Measurements from ENCODE around the gene MAPK10. TPM values are rescaled to one million over a fixed set of nuclear protein-coding genes. Genes with fewer than 3 reads are reported as not detected.

MAPK10 gene
- total RNA-seq, 5 donors from 2014 or later (not counting 1 experiment from before 2014, with no cell fraction given), result 0.07 to 0.35 TPM; not detected in 3

DNA sequence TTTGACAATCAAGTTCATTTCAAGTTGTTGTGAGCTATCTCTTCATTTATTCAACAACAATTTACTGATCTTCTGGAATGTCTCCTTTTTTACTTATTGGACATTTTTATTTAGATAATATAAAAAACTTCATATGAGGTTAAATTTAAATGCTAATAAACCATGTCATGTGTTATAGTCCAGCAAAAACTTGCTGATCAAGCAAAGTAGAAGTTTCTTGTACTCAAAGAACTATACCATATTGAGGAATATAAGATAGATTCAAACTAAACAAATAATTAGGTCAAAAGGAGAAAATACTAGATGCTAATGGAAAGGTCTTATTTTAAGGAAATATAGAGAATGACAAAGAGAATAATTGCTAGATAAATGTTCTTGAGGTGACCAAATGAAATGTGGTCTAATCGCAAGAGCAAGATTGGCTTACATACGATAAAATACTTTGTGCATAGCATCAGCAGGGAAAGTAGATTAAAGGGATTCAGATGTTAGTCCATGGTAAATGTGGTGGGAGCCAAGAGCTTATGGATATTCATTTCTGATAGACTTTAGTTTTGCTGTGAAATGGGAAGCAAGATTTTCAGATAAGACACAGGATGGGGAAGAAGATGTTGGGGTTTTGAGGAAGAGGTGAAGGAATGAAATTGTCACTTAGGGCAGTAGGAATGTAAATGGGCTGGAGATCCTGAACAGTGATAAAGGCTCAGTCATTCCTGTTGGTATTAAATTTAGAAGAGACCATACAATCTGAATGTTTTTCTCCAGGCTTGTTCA lies 229.5 kb downstream of the MAPK10 start:
- H3K4me1 ChIP-seq (ENCODE audit: control insufficient read depth in 1 of 2, extremely low read depth in 1 of 2, insufficient read depth in 2 of 2, low read length in 2 of 2), result no peaks in the 10 kb centered on the region
- H3K27me3 ChIP-seq (replicated peaks in 1 of 2; ENCODE audit: control insufficient read depth in 2 of 2, extremely low read depth in 1 of 2, insufficient read depth in 2 of 2, low read length in 1 of 2), result no peaks in the 10 kb centered on the region
- ChIA-PET POLR2A (no interaction called here), CTCF (interaction anchor here in 1 of 2 donors (1.2 kb wide), 1 partner anchor 11 kb away, joined by 3 read pairs; no protein-coding TSS in a partner anchor)
- no peak overlapping the region for H3K27ac ChIP-seq (ENCODE audit: low read length)
- no peak overlapping the region for H3K4me3 ChIP-seq (ENCODE audit: control insufficient read depth in 1 of 2, extremely low read depth in 1 of 2, low read length in 1 of 2)
- H3K36me3 Mint-ChIP-seq, result no peaks in the 10 kb centered on the region
- H3K9me3 ChIP-seq, result no peaks in the 10 kb centered on the region
- H3K36me3 ChIP-seq (ENCODE audit: control insufficient read depth in 2 of 2, extremely low read depth in 1 of 2, insufficient read depth in 1 of 2, low read length in 1 of 2), result no peaks in the 10 kb centered on the region
- 90% methylated on average over 2 of the region's 2 CpGs for WGBS (ENCODE audit: insufficient coverage)
- no peak overlapping the region for H3K27ac Mint-ChIP-seq
- no peaks in the 10 kb centered on the region for H3K27me3 Mint-ChIP-seq
- no peak overlapping the region for H3K4me3 Mint-ChIP-seq
- no peaks in the 10 kb centered on the region for H3K4me1 Mint-ChIP-seq
- ATAC-seq (replicated peaks in 1 of 4), result no peak
- DNase-seq, result no peak
- peaks cover 0 to 5% (median 0%) of the 10 kb centered on the region in 3 donors for H3K9me3 Mint-ChIP-seq

GRCh38 chr4:86129546-86129945 lies 230.3 kb downstream of the MAPK10 start:
- ATAC-seq (replicated peaks in 1 of 4) (no peak), DNase-seq (no peak)
- ChIA-PET CTCF (interaction anchor here in 1 of 2 donors (1.2 kb wide), 1 partner anchor 12 kb away, joined by 3 read pairs; no protein-coding TSS in a partner anchor), POLR2A (no interaction called here)
- no peaks in the 10 kb centered on the region for H3K36me3 Mint-ChIP-seq
- H3K27ac Mint-ChIP-seq, result no peak overlapping the region
- no peaks in the 10 kb centered on the region for H3K27me3 Mint-ChIP-seq
- Histone ChIP-seq H3K36me3 (ENCODE audit: control insufficient read depth in 2 of 2, extremely low read depth in 1 of 2, insufficient read depth in 1 of 2, low read length in 1 of 2) (no peaks in the 10 kb centered on the region), H3K27ac (ENCODE audit: low read length) (no peak overlapping the region), H3K9me3 (no peaks in the 10 kb centered on the region), H3K4me1 (ENCODE audit: control insufficient read depth in 1 of 2, extremely low read depth in 1 of 2, insufficient read depth in 2 of 2, low read length in 2 of 2) (no peaks in the 10 kb centered on the region), H3K4me3 (ENCODE audit: control insufficient read depth in 1 of 2, extremely low read depth in 1 of 2, low read length in 1 of 2) (no peak overlapping the region), H3K27me3 (replicated peaks in 1 of 2; ENCODE audit: control insufficient read depth in 2 of 2, extremely low read depth in 1 of 2, insufficient read depth in 2 of 2, low read length in 1 of 2) (no peaks in the 10 kb centered on the region)
- H3K4me1 Mint-ChIP-seq, result no peaks in the 10 kb centered on the region
- peaks cover 0 to 5% (median 0%) of the 10 kb centered on the region in 3 donors for H3K9me3 Mint-ChIP-seq
- no peak overlapping the region for H3K4me3 Mint-ChIP-seq
- WGBS (ENCODE audit: insufficient coverage), result no CpG with 5 or more reads among the region's 2 CpGs

DNA sequence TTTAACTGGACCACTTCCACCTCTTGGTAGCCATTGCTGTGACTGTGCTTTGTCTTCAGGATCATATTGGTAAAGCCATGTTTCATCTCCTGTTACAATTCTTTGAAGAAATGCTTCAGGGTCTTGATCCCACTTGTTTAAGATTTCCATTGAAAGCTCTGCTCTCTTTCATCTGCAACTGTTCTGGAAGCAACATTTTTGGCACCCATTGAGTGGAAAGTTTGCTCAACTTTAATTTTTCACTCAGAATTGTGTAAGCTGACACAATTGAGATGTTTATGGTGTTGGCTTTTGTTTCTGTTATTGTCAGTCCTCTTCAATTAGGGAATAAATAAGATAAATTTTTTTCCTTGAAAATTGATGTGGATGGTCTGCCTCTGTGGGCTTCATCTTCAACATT lies 237.4 kb downstream of the MAPK10 start:
- Histone ChIP-seq H3K4me1 (ENCODE audit: control insufficient read depth in 1 of 2, extremely low read depth in 1 of 2, insufficient read depth in 2 of 2, low read length in 2 of 2) (no peaks in the 10 kb centered on the region), H3K27me3 (replicated peaks in 1 of 2; ENCODE audit: control insufficient read depth in 2 of 2, extremely low read depth in 1 of 2, insufficient read depth in 2 of 2, low read length in 1 of 2) (no peaks in the 10 kb centered on the region), H3K9me3 (no peaks in the 10 kb centered on the region), H3K36me3 (ENCODE audit: control insufficient read depth in 2 of 2, extremely low read depth in 1 of 2, insufficient read depth in 1 of 2, low read length in 1 of 2) (no peaks in the 10 kb centered on the region), H3K27ac (ENCODE audit: low read length) (no peak overlapping the region), H3K4me3 (ENCODE audit: control insufficient read depth in 1 of 2, extremely low read depth in 1 of 2, low read length in 1 of 2) (no peak overlapping the region)
- no peak overlapping the region for H3K4me3 Mint-ChIP-seq
- ChIA-PET CTCF (no interaction called here), POLR2A (no interaction called here)
- no peaks in the 10 kb centered on the region for H3K36me3 Mint-ChIP-seq
- H3K4me1 Mint-ChIP-seq, result no peaks in the 10 kb centered on the region
- H3K27me3 Mint-ChIP-seq, result no peaks in the 10 kb centered on the region
- DNase-seq, result no peak
- peaks cover 0 to 8% (median 0%) of the 10 kb centered on the region in 3 donors for H3K9me3 Mint-ChIP-seq
- no peak overlapping the region for H3K27ac Mint-ChIP-seq
- ATAC-seq (replicated peaks in 1 of 4), result no peak

DNA sequence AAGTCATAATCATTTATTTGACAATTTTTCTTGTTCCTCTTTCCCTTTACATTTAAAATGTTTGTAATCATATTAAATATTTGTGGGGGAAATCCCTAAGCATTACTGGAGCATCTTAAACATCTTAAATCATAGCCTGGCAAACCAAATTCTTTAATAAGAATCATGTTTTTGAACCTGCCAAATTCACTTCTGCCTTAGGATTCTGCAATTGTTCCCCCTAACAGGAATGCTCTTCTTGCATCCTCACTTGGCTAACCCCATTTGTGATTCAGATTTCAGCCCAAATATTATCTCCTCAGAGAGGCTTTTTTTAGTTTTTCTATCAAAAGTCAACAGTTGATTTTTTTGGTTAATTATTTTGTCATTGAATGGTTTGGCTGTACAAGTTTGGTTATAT lies 241.1 kb downstream of the MAPK10 start:
- H3K27ac Mint-ChIP-seq, result no peak overlapping the region
- H3K4me3 Mint-ChIP-seq, result no peak overlapping the region
- no peaks in the 10 kb centered on the region for H3K36me3 Mint-ChIP-seq
- Histone ChIP-seq H3K4me1 (ENCODE audit: control insufficient read depth in 1 of 2, extremely low read depth in 1 of 2, insufficient read depth in 2 of 2, low read length in 2 of 2) (no peaks in the 10 kb centered on the region), H3K4me3 (ENCODE audit: control insufficient read depth in 1 of 2, extremely low read depth in 1 of 2, low read length in 1 of 2) (no peak overlapping the region), H3K27ac (ENCODE audit: low read length) (no peak overlapping the region), H3K27me3 (replicated peaks in 1 of 2; ENCODE audit: control insufficient read depth in 2 of 2, extremely low read depth in 1 of 2, insufficient read depth in 2 of 2, low read length in 1 of 2) (no peaks in the 10 kb centered on the region), H3K36me3 (ENCODE audit: control insufficient read depth in 2 of 2, extremely low read depth in 1 of 2, insufficient read depth in 1 of 2, low read length in 1 of 2) (no peaks in the 10 kb centered on the region), H3K9me3 (no peaks in the 10 kb centered on the region)
- no peak for ATAC-seq (replicated peaks in 1 of 4)
- peaks cover 0 to 10% (median 5%) of the 10 kb centered on the region in 3 donors for H3K9me3 Mint-ChIP-seq
- CTCF ChIA-PET, result no interaction called here
- H3K4me1 Mint-ChIP-seq, result no peaks in the 10 kb centered on the region
- H3K27me3 Mint-ChIP-seq, result no peaks in the 10 kb centered on the region
- DNase-seq, result no peak
- POLR2A ChIA-PET, result interaction anchor here in 1 of 2 donors (0.7 kb wide), 1 partner anchor 14 kb away, joined by 11 read pairs; no protein-coding TSS in a partner anchor

DNA sequence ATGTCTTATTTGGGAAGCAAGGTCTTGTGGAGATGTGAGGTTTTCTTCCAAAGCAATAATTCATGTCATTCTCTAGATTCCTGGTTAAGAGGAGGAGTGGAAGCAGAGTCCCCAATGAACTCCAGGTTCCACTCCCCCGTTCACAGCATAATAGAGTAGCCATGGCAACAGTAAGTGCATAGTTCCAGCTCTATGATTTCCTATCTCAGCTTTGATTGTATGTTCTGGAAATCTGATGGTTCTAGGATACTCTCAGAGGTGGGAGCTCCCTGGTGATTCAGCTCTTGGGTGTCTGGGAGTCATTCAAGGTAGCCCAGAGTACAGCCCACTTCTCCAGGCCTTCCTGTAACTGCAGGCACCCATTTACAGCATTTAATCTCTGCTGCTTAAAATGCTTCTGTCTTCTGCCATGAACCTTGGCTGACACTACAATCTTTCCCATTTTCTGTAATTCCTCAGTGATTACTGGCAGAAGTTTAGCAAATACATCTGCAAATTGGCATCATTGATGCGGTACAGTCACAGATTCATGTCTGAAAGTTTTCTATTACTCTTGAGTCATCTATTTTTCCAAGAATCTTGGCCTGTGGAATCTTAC lies 242.0 kb downstream of the MAPK10 start:
- WGBS (ENCODE audit: insufficient coverage), result no CpG with 5 or more reads among the region's 2 CpGs
- POLR2A ChIA-PET, result no interaction called here
- Histone ChIP-seq H3K27me3 (replicated peaks in 1 of 2; ENCODE audit: control insufficient read depth in 2 of 2, extremely low read depth in 1 of 2, insufficient read depth in 2 of 2, low read length in 1 of 2) (no peaks in the 10 kb centered on the region), H3K4me1 (ENCODE audit: control insufficient read depth in 1 of 2, extremely low read depth in 1 of 2, insufficient read depth in 2 of 2, low read length in 2 of 2) (no peaks in the 10 kb centered on the region), H3K27ac (ENCODE audit: low read length) (no peak overlapping the region), H3K36me3 (ENCODE audit: control insufficient read depth in 2 of 2, extremely low read depth in 1 of 2, insufficient read depth in 1 of 2, low read length in 1 of 2) (no peaks in the 10 kb centered on the region), H3K9me3 (no peaks in the 10 kb centered on the region), H3K4me3 (ENCODE audit: control insufficient read depth in 1 of 2, extremely low read depth in 1 of 2, low read length in 1 of 2) (no peak overlapping the region)
- CTCF ChIA-PET, result no interaction called here
- Mint-ChIP-seq H3K27me3 (no peaks in the 10 kb centered on the region), H3K36me3 (no peaks in the 10 kb centered on the region), H3K27ac (no peak overlapping the region), H3K4me3 (no peak overlapping the region), H3K9me3 (peaks cover 4 to 11% (median 4%) of the 10 kb centered on the region in 3 donors), H3K4me1 (no peaks in the 10 kb centered on the region)
- no peak for DNase-seq
- no peak for ATAC-seq (replicated peaks in 1 of 4)

DNA sequence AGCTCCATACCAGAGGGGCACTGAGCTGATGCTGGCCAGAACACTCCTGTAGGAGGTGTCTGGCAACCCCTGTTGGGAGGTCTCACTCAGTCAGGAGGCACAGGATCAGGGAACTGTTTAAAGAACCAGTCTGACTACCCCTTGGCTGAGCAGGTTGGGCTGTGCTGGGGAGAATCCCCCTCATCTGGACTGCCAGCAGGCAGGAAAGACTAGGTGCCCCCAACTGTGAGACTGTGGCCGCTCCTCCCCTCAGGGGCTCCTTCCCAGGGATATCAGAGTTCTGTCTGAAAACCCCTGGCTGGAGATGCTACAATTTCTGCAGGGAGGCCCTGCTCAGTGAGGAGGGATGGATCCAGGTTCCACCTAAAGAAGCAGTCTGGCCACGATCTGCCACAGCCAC lies 245.3 kb downstream of the MAPK10 start:
- ChIA-PET CTCF (no interaction called here), POLR2A (no interaction called here)
- Histone ChIP-seq H3K27me3 (replicated peaks in 1 of 2; ENCODE audit: control insufficient read depth in 2 of 2, extremely low read depth in 1 of 2, insufficient read depth in 2 of 2, low read length in 1 of 2) (no peaks in the 10 kb centered on the region), H3K4me3 (ENCODE audit: control insufficient read depth in 1 of 2, extremely low read depth in 1 of 2, low read length in 1 of 2) (no peak overlapping the region), H3K4me1 (ENCODE audit: control insufficient read depth in 1 of 2, extremely low read depth in 1 of 2, insufficient read depth in 2 of 2, low read length in 2 of 2) (no peaks in the 10 kb centered on the region), H3K27ac (ENCODE audit: low read length) (no peak overlapping the region), H3K36me3 (ENCODE audit: control insufficient read depth in 2 of 2, extremely low read depth in 1 of 2, insufficient read depth in 1 of 2, low read length in 1 of 2) (no peaks in the 10 kb centered on the region), H3K9me3 (no peaks in the 10 kb centered on the region)
- Mint-ChIP-seq H3K36me3 (no peaks in the 10 kb centered on the region), H3K9me3 (peaks cover 12 to 30% (median 13%) of the 10 kb centered on the region in 3 donors), H3K4me1 (no peaks in the 10 kb centered on the region), H3K27ac (no peak overlapping the region), H3K27me3 (no peaks in the 10 kb centered on the region), H3K4me3 (no peak overlapping the region)
- 43% methylated on average over 1 of the region's 2 CpGs for WGBS (ENCODE audit: insufficient coverage)
- DNase-seq, result no peak
- ATAC-seq (replicated peaks in 1 of 4), result no peak
